NCI-H2171 (cell line): ENCODE measurements around the gene RS1.

Experiments
- DNase-seq: peaks from one replicate; lab custom pipeline; 2025; lab: John Stamatoyannopoulos, UW

The RS1 gene

DNA sequence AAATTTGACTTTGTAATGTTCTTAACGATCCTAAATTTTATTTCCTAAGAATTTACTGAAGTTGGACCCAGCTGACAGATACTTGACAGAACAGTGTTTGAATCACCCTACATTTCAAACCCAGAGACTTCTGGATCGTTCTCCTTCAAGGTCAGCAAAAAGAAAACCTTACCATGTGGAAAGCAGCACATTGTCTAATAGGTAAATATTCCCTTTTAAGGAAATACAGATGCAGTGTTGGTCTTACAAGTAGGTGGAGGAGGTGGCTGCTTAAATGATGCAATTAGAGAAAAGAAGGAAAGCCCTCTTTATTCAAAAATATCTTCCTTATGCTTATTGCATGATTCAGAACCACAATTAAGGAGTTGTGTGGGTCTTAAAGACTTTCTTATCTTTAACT, 73.5 kb downstream of the RS1 start:
- DNase-seq: no peak

- no peak for DNase-seq
Observed at GRCh38 chrX:18596096-18596495, 75.8 kb downstream of the RS1 start.

GRCh38 chrX:18594079-18594478, 77.8 kb downstream of the RS1 start:
- DNase-seq: no peak

DNA sequence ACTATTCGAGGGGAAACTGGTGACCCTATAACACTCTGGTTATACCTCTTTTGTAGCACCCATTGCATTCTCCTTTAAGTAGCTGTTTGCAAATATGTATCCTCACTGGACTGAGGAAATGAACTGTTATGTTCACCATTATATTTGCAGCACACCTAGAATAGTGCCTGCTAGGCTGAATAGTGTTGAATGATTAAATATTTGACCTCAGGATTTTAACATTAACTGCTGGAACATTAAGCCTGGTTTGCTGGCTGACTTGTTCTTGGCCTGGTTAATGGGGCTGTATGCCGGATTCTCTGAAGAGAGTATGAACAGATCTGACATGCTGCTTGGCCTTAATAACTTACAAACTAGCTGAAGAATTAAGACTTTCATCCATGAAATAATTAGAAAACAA, 80.1 kb downstream of the RS1 start:
- DNase-seq: no peak
